ENCODE data around the gene PHF10.

Gene PHF10

GRCh38 chr6:169668203-169668847, 56.0 kb downstream of the PHF10 start:
- no peak for DNase-seq (ENCODE audit: low read depth)
- no peak overlapping the region for H3K4me3 ChIP-seq (ENCODE audit: low read depth, low read length)
- TF ChIP-seq MYC (IDR thresholded peaks at IDR 0.05; ENCODE audit: low read depth, low read length) (no peak), CTCF (IDR thresholded peaks at IDR 0.05; ENCODE audit: low read depth, low read length) (no peak), POLR2A (IDR thresholded peaks at IDR 0.05; ENCODE audit: extremely low read depth, insufficient read length) (no peak)
- TF ChIP-seq, protein P1, sequence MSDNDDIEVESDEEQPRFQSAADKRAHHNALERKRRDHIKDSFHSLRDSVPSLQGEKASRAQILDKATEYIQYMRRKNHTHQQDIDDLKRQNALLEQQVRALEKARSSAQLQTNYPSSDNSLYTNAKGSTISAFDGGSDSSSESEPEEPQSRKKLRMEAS (IDR thresholded peaks at IDR 0.05; ENCODE audit: low read depth, low read length): no peak

DNA sequence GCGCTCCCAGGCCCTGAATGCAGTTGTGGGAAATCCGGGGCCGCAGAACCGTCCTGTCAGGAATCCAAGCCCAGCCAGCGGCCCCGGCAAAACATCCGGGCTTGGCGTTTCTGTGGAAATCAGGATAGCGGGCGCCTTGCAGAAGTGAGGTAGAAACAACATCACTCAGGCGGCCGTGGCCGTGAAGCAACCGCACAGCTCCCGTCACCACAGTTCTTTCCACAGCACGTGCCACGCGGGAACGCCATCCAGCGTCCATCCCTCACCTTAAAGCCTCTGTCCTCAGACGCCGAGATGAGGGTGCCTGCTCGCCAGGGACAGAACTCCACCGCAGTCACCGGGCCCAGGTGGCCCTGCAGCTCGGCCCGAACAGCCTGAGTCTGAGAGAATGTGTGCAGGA, 56.6 kb downstream of the PHF10 start:
- H3K4me3 ChIP-seq (ENCODE audit: low read depth, low read length): no peak overlapping the region
- DNase-seq (ENCODE audit: low read depth): no peak
- no peak for TF ChIP-seq MYC (IDR thresholded peaks at IDR 0.05; ENCODE audit: low read depth, low read length)
- TF ChIP-seq CTCF (IDR thresholded peaks at IDR 0.05; ENCODE audit: low read depth, low read length): no peak
- no peak for TF ChIP-seq POLR2A (IDR thresholded peaks at IDR 0.05; ENCODE audit: extremely low read depth, insufficient read length)
- TF ChIP-seq, protein P1 (IDR thresholded peaks at IDR 0.05; ENCODE audit: low read depth, low read length): no peak

GRCh38 chr6:169666441-169666840, 57.9 kb downstream of the PHF10 start:
- TF ChIP-seq, protein P1 (IDR thresholded peaks at IDR 0.05; ENCODE audit: low read depth, low read length): no peak
- TF ChIP-seq POLR2A (IDR thresholded peaks at IDR 0.05; ENCODE audit: extremely low read depth, insufficient read length): no peak
- no peak for TF ChIP-seq MYC (IDR thresholded peaks at IDR 0.05; ENCODE audit: low read depth, low read length)
- no peak for TF ChIP-seq CTCF (IDR thresholded peaks at IDR 0.05; ENCODE audit: low read depth, low read length)
- H3K4me3 ChIP-seq (ENCODE audit: low read depth, low read length): no peak overlapping the region
- DNase-seq (ENCODE audit: low read depth): no peak

GRCh38 chr6:169665289-169665688, 59.0 kb downstream of the PHF10 start:
- TF ChIP-seq MYC (IDR thresholded peaks at IDR 0.05; ENCODE audit: low read depth, low read length) (no peak), POLR2A (IDR thresholded peaks at IDR 0.05; ENCODE audit: extremely low read depth, insufficient read length) (no peak), CTCF (IDR thresholded peaks at IDR 0.05; ENCODE audit: low read depth, low read length) (no peak)
- TF ChIP-seq, protein P1 (IDR thresholded peaks at IDR 0.05; ENCODE audit: low read depth, low read length): no peak
- DNase-seq (ENCODE audit: low read depth): no peak

DNA sequence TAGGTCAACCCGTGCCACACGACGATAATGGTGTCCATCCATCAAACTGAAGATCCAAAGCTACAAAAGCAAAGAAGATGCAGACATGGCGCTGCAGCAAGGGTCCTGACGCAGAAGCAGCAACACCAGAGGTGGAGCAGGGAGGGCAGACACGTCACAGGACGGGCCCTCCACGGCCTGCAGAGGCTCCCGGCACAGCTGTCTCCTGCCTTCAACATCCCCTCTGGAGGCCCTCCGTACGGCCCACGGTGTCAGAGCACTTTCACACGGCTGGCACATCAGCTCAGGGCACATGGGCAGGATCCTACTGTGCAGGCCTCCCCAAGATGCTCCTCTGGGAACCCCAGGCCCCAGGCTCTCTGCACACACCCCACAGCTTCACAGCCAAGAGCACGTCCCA, 60.1 kb downstream of the PHF10 start:
- H3K4me3 ChIP-seq (ENCODE audit: low read depth, low read length): no peak overlapping the region
- no peak for DNase-seq (ENCODE audit: low read depth)
- no peak for TF ChIP-seq MYC (IDR thresholded peaks at IDR 0.05; ENCODE audit: low read depth, low read length)
- TF ChIP-seq, protein P1 (IDR thresholded peaks at IDR 0.05; ENCODE audit: low read depth, low read length): no peak
- TF ChIP-seq CTCF (IDR thresholded peaks at IDR 0.05; ENCODE audit: low read depth, low read length): no peak
- no peak for TF ChIP-seq POLR2A (IDR thresholded peaks at IDR 0.05; ENCODE audit: extremely low read depth, insufficient read length)

More at GRCh38 chr6:169665289-169665688, 59.0 kb downstream of the PHF10 start:
- H3K4me3 ChIP-seq (ENCODE audit: low read depth, low read length): no peak overlapping the region
